Effector memory CD8-positive, alpha-beta T cell (primary cell): ENCODE data around the gene FAM3D.
"Not testable (repeated sequence)": the region's sequence is repeated elsewhere in the genome, so short reads cannot be mapped to it uniquely, and the experiment has no call there.

ENCODE experiments used
- ATAC-seq: fragments of 150-1000 bp; cut with Tn5 transposase; replicated peaks from 2 replicates; pipeline ENCODE4 v1.10.0; 2021; ENCODE audit warnings: mild to moderate bottlenecking, moderate library complexity
- DNase-seq, 3 experiments: peaks; one replicate each; pipeline ENCODE4 v3.0.0; 2021
- H3K27ac Mint-ChIP-seq, 2 donors: one replicate each; pipeline ENCODE4 v1.8.0; 2022; ENCODE audit warnings: mild to moderate bottlenecking in 2 of 2, mixed read lengths in 2 of 2, moderate library complexity in 2 of 2
- H3K27me3 Mint-ChIP-seq, 2 donors: one replicate each; pipeline ENCODE4 v1.8.0; 2022; ENCODE audit warnings: mixed read lengths in 2 of 2
- H3K36me3 Mint-ChIP-seq: one replicate; pipeline ENCODE4 v1.8.0; 2022; ENCODE audit warnings: mild to moderate bottlenecking, moderate library complexity, mixed read lengths; ENCODE audit not compliant: insufficient read depth
- H3K4me1 Mint-ChIP-seq, 2 donors: one replicate each; pipeline ENCODE4 v1.8.0; 2022; ENCODE audit warnings: low read depth in 2 of 2, mixed read lengths in 2 of 2
- H3K4me3 Mint-ChIP-seq, 2 donors: one replicate each; pipeline ENCODE4 v1.8.0; 2022; ENCODE audit warnings: mild to moderate bottlenecking in 2 of 2, mixed read lengths in 2 of 2, moderate library complexity in 2 of 2
- H3K9me3 Mint-ChIP-seq, 2 donors: one replicate each; pipeline ENCODE4 v1.8.0; 2022; ENCODE audit warnings: mixed read lengths in 2 of 2

The FAM3D gene

GRCh38 chr3:58695284-58695683 is 28.7 kb upstream of the FAM3D start:
- ATAC-seq, H3K4me3 Mint-ChIP-seq, H3K36me3 Mint-ChIP-seq, H3K27ac Mint-ChIP-seq, DNase-seq, H3K4me1 Mint-ChIP-seq, H3K9me3 Mint-ChIP-seq: not testable (repeated sequence)
- H3K27me3 Mint-ChIP-seq = peaks cover 10 to 12% of the 10 kb centered on the region in 2 donors

- no peak overlapping the region for H3K27ac Mint-ChIP-seq
- ATAC-seq (no peak), DNase-seq (no peak)
- H3K36me3 Mint-ChIP-seq = no peaks in the 10 kb centered on the region
- peaks cover 21% of the 10 kb centered on the region in 2 donors for H3K27me3 Mint-ChIP-seq
- H3K4me3 Mint-ChIP-seq = no peak overlapping the region
- H3K4me1 Mint-ChIP-seq = no peaks in the 10 kb centered on the region
- H3K9me3 Mint-ChIP-seq = no peaks in the 10 kb centered on the region
Measured at GRCh38 chr3:58693940-58694850, 27.6 kb upstream of the FAM3D start.

GRCh38 chr3:58692484-58692883 is 25.9 kb upstream of the FAM3D start:
- Mint-ChIP-seq H3K4me3 (no peak overlapping the region), H3K27ac (no peak overlapping the region), H3K27me3 (peaks cover 24 to 33% of the 10 kb centered on the region in 2 donors), H3K36me3 (no peaks in the 10 kb centered on the region), H3K4me1 (no peaks in the 10 kb centered on the region), H3K9me3 (no peaks in the 10 kb centered on the region)
- DNase-seq (no peak), ATAC-seq (no peak)

DNA sequence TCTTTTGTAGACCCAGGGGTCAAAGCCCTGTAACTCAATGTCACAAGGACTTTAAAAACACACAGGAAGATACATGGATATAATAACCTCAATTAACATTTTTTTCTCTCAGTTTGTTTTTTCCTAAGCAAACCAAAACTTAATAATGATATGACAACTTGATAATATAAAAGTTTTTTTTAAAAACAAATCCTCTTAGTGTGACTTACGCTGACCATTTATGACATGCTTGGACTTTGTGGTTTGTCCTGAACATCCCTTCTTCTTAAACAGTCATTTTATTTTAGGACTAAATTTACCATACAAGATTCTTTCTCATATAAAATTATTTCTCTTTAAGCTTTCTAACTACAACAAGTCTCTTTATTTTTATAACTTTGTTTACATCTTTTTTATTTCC is 25.4 kb upstream of the FAM3D start:
- H3K27ac Mint-ChIP-seq = no peak overlapping the region

GRCh38 chr3:58690490-58690889 is 23.9 kb upstream of the FAM3D start:
- Mint-ChIP-seq H3K27me3 (peaks cover 22 to 48% of the 10 kb centered on the region in 2 donors), H3K4me1 (no peaks in the 10 kb centered on the region), H3K9me3 (no peaks in the 10 kb centered on the region), H3K4me3 (no peak overlapping the region), H3K27ac (no peak overlapping the region), H3K36me3 (no peaks in the 10 kb centered on the region)
- ATAC-seq (no peak), DNase-seq (no peak)

More for the DNA sequence above, 25.4 kb upstream of the FAM3D start:
- no peaks in the 10 kb centered on the region for H3K9me3 Mint-ChIP-seq
- no peaks in the 10 kb centered on the region for H3K4me1 Mint-ChIP-seq
- H3K4me3 Mint-ChIP-seq = no peak overlapping the region
- ATAC-seq = no peak
- H3K36me3 Mint-ChIP-seq = no peaks in the 10 kb centered on the region
- no peak for DNase-seq
- H3K27me3 Mint-ChIP-seq = peaks cover 22 to 38% of the 10 kb centered on the region in 2 donors

DNA sequence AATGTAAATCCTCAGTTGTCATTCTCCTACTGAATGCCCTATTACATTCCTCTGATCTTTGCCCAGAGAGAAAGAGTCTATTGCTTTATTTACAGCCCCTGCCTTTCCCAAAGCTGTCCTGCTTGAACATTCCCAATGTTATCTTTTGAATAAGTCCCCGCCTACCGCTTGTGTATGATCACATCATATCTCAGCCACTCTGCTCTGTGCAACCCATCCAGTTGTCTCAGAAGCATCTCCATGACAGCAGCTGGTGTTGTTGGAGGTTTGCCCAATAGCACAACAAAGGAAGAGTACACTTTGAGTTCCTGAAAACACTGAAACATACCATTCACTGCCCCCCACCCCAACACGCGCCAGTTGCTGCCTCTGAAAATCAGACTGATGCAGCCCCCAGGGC is 22.0 kb upstream of the FAM3D start:
- DNase-seq (no peak), ATAC-seq (no peak)
- Mint-ChIP-seq H3K4me1 (no peaks in the 10 kb centered on the region), H3K27me3 (peaks cover 16 to 38% of the 10 kb centered on the region in 2 donors), H3K9me3 (no peaks in the 10 kb centered on the region), H3K27ac (no peak overlapping the region), H3K36me3 (no peaks in the 10 kb centered on the region), H3K4me3 (no peak overlapping the region)

DNA sequence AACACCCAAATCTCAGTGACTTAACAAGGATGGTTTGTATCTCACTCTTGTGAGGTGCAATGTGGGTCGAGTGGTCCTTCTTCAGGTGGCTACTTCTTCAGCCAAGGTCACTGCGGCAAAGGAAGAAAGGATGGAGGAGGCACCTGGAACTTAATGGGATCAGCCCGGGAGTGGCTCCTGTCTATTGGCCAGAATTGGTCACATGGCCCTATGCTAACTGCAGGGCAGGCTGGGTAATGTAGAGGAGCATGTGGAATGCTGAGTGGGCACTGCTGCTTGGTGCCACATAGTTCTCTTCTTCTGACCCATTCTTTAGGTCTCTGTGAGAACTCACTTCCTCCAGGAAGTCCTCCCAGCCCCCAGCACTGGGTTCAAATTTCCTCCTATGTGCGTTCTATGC is 20.3 kb upstream of the FAM3D start:
- Mint-ChIP-seq H3K27ac (no peak overlapping the region), H3K27me3 (peaks cover 16 to 53% of the 10 kb centered on the region in 2 donors), H3K4me1 (no peaks in the 10 kb centered on the region), H3K4me3 (no peak overlapping the region), H3K36me3 (no peaks in the 10 kb centered on the region), H3K9me3 (no peaks in the 10 kb centered on the region)
- DNase-seq = no peak
- no peak for ATAC-seq

- H3K27me3 Mint-ChIP-seq = peaks cover 24 to 64% of the 10 kb centered on the region in 2 donors
- ATAC-seq (no peak), DNase-seq (no peak)
- no peak overlapping the region for H3K4me3 Mint-ChIP-seq
- no peak overlapping the region for H3K27ac Mint-ChIP-seq
- H3K4me1 Mint-ChIP-seq = no peaks in the 10 kb centered on the region
- no peaks in the 10 kb centered on the region for H3K36me3 Mint-ChIP-seq
- no peaks in the 10 kb centered on the region for H3K9me3 Mint-ChIP-seq
Measured at GRCh38 chr3:58685641-58686040, 19.1 kb upstream of the FAM3D start.

DNA sequence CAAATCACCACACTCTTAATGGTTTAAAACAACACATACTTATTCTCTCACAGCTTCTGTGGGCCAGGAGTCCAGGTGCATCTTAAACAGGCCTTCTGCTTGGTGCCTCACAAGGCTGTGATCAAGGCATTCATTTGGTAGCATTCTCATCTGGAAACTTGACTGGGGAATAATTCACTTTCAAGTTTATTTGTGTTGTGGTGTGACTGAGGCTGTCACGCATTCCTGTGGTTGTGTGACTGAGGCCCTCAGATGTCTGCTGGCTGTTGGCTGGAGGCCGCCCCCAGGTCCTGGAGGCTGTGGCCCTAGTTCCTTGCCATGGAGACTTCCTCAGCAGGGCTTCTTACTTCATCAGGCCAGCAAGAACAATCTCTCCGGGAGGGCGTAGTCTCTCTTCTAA is 16.9 kb upstream of the FAM3D start:
- H3K36me3 Mint-ChIP-seq = no peaks in the 10 kb centered on the region
- DNase-seq = no peak
- peaks cover 24 to 67% of the 10 kb centered on the region in 2 donors for H3K27me3 Mint-ChIP-seq
- H3K9me3 Mint-ChIP-seq = no peaks in the 10 kb centered on the region
- no peak for ATAC-seq
- H3K4me3 Mint-ChIP-seq = no peak overlapping the region
- no peak overlapping the region for H3K27ac Mint-ChIP-seq
- H3K4me1 Mint-ChIP-seq = no peaks in the 10 kb centered on the region

DNA sequence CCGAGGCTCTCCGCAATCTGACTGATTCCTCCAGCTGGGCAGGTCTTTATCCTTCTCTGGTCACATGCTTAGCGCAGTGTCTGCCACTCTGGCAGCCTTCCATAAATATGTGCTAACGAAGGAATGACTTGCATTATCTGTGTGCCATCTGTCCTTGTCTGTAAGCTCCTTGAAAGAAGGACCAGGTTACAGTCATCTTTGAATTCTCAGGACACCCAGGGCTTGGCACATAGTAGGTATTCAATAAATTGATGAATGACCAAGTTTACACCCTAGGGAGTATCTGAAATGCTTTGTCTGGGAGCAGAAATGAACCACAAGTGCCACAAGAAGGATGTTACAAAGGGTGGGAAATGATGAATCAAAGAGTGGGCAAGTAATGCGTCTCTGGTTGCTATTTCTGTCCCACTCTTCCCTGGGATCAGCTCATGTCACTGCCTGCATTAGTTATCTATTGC is 16.5 kb upstream of the FAM3D start:
- H3K27me3 Mint-ChIP-seq = peaks cover 25 to 66% of the 10 kb centered on the region in 2 donors
- no peak for ATAC-seq
- H3K36me3 Mint-ChIP-seq = no peaks in the 10 kb centered on the region
- DNase-seq = no peak
- H3K4me3 Mint-ChIP-seq = no peak overlapping the region
- H3K4me1 Mint-ChIP-seq = no peaks in the 10 kb centered on the region
- H3K9me3 Mint-ChIP-seq = no peaks in the 10 kb centered on the region
- no peak overlapping the region for H3K27ac Mint-ChIP-seq

DNA sequence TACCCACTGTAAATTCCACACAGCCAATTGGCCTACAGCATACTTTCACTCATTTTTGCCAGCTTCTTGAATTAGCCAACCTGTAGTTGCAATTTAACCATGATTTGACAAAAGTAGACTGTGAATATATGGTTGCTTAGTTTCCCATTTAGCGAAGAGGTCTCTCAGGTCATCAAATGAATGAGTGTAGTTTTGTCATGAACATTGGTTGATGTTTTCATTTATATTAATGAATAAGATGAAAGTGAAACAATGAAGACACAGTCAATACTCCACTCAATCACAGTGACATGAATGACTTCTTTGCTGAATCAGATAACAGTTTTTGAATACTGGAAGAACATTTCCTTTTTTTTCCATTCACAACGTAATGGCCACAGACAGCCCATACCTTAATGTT is 15.3 kb upstream of the FAM3D start:
- H3K27me3 Mint-ChIP-seq = peaks cover 31 to 70% of the 10 kb centered on the region in 2 donors
- no peak for DNase-seq
- H3K9me3 Mint-ChIP-seq = no peaks in the 10 kb centered on the region
- H3K4me1 Mint-ChIP-seq = no peaks in the 10 kb centered on the region
- H3K4me3 Mint-ChIP-seq = no peak overlapping the region
- H3K27ac Mint-ChIP-seq = no peak overlapping the region
- ATAC-seq = no peak
- H3K36me3 Mint-ChIP-seq = no peaks in the 10 kb centered on the region

DNA sequence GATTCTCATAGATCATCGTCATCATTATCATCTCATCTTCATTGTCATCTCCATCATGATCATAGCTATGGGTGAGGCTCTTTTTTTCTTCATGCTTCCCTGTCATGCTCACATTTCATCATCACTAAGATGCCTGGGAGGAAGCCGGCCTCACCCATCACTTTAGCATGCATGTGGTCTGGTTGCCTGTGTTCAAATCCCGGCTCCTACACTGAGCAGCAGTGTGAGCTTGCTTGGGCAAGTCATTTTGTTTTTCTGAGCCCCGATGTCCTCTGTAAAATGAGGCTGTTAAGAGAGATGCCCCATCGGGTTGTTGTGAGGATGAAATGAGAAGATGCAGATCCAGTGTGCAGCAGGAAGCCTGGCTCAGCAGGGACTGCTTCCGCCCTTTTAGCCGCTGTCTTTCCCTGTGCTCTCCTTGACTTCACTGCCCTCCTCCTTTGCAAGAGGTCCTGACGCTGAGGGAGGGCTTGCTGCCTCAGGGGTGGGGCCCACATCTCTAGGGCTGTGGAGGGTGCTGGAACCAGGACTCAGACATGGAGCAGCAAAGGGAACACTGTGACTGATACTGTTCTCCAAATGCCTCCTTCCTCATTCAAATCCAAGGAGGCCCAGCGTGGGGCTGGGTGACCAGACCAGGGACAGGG is 14.4 kb upstream of the FAM3D start:
- no peaks in the 10 kb centered on the region for H3K4me1 Mint-ChIP-seq
- H3K36me3 Mint-ChIP-seq = no peaks in the 10 kb centered on the region
- H3K4me3 Mint-ChIP-seq = no peak overlapping the region
- H3K9me3 Mint-ChIP-seq = no peaks in the 10 kb centered on the region
- H3K27ac Mint-ChIP-seq = no peak overlapping the region
- DNase-seq (no peak), ATAC-seq (no peak)
- peaks cover 32 to 64% of the 10 kb centered on the region in 2 donors for H3K27me3 Mint-ChIP-seq

DNA sequence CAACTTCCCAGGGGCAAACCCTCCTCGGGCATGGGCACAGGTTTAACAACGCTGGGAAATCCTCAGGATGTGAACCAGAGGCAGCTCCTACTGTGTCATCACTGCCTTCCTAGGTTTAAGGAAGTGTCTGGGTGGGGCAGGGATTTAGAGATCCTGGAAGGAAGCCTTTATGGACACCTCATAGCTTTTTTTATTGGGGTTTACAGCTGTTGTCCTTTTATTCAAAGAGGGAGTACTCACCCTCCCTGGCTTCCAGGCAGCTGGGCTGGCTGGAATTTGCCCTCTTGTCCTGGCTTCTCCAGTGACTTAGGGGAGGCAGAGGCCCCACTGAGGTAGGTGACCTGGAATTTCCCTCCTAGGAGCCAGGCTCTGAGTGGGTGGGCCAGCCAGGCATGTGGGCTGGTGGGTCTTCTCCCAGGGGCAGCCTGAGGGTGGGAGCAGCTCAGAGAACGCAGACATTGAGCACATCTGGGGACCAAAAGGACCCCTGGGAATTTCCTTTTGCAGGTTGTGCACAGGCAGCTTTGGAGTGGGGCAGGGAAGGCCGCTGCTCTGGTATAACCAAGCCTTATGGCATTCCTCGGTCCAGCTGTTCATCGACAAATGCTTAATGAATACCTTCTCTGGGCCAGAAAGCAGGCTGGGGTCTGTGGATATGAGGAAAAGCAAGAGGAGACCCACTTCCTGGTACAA is 13.5 kb upstream of the FAM3D start:
- Mint-ChIP-seq H3K27me3 (peaks cover 37 to 72% of the 10 kb centered on the region in 2 donors), H3K4me1 (no peaks in the 10 kb centered on the region), H3K9me3 (peaks cover 0 to 9% of the 10 kb centered on the region in 2 donors), H3K4me3 (no peak overlapping the region), H3K27ac (no peak overlapping the region), H3K36me3 (no peaks in the 10 kb centered on the region)
- no peak for ATAC-seq
- no peak for DNase-seq
